GM18498 (cell line): Measurements from ENCODE around the gene CCHCR1.

Source experiments
- ATAC-seq: cut with Tn5 transposase; IDR thresholded peaks from one replicate; pipeline ENCODE4 v1.9.1; 2021; ENCODE audit warnings: mild to moderate bottlenecking, moderate library complexity; ENCODE audit not compliant: unreplicated experiment

Gene CCHCR1

GRCh38 chr6:31132806-31133205 lies 24.8 kb downstream of the CCHCR1 start:
- no peak for ATAC-seq

GRCh38 chr6:31131595-31131994 lies 26.0 kb downstream of the CCHCR1 start:
- no peak for ATAC-seq

- ATAC-seq: no peak
These were observed 26.9 kb downstream of the CCHCR1 start for GRCh38 chr6:31130751-31131150.

- no peak for ATAC-seq
These were observed 28.5 kb downstream of the CCHCR1 start for GRCh38 chr6:31129130-31129529.

- ATAC-seq: no peak
These were observed 29.4 kb downstream of the CCHCR1 start for GRCh38 chr6:31128093-31128676.

GRCh38 chr6:31126396-31127175 lies 31.0 kb downstream of the CCHCR1 start:
- no peak for ATAC-seq

- no peak for ATAC-seq
These were observed 31.8 kb downstream of the CCHCR1 start for GRCh38 chr6:31125586-31126363.

GRCh38 chr6:31125162-31125561 lies 32.4 kb downstream of the CCHCR1 start:
- no peak for ATAC-seq

- ATAC-seq: no peak
These were observed 34.6 kb downstream of the CCHCR1 start for GRCh38 chr6:31122791-31123706.

- no peak for ATAC-seq
These were observed 36.3 kb downstream of the CCHCR1 start for GRCh38 chr6:31121131-31121790.

- no peak for ATAC-seq
These were observed 37.3 kb downstream of the CCHCR1 start, which contains the start of gene CDSN for GRCh38 chr6:31120151-31120915. TSS of gene CDSN (minus strand) at chr6:31120446. CDS start at chr6:31120419, 27 bp downstream.

- ATAC-seq: no peak
These were observed 39.4 kb downstream of the CCHCR1 start for GRCh38 chr6:31118178-31118577.

GRCh38 chr6:31116661-31117385 lies 40.8 kb downstream of the CCHCR1 start:
- ATAC-seq: no peak

- no peak for ATAC-seq
These were observed 41.6 kb downstream of the CCHCR1 start for GRCh38 chr6:31115941-31116560.

GRCh38 chr6:31114970-31115849 lies 42.4 kb downstream of the CCHCR1 start:
- no peak for ATAC-seq

- ATAC-seq: no peak
These were observed 43.1 kb downstream of the CCHCR1 start, which contains the start of gene PSORS1C1 for GRCh38 chr6:31114541-31114878. TSS of gene PSORS1C1 (plus strand) at chr6:31114800. CDS start at chr6:31129633, 14,833 bp downstream.

- no peak for ATAC-seq
These were observed 43.6 kb downstream of the CCHCR1 start for GRCh38 chr6:31113861-31114540.
